GM19240 (cell line): ENCODE results near the gene KRIT1.

ENCODE experiments used
- DNase-seq: peaks from one replicate; pipeline ENCODE4 v3.0.0; 2011; ENCODE audit warnings: low spot score; ENCODE audit not compliant: insufficient read length

KRIT1 gene

DNA sequence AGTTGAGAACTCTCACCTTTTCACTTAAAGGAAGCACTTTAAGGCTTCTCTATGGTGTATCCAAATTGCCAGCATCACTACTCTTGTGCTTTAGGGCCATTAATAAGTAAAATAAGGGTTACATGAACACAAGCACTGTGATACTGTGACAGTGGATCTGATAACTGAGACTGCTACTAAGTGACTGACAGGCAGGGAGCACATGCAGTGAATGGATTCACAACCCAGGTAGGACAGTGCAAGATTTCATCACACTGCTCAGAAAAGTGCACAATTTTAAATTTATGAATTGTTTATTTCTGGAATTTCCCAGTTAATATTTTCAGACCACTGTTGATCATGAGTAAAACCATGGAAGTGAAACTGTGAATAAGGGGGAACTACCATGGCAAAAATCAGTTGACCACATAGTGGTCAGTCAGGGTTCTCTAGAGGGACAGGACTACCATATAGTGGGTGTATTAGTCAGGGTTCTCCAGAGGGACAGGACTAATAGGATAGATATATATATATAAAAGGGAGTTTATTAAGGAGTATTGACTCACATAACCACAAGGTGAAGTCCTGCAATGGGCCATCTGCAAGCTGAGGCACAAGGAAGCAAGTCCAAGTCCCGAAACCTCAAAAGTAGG, 90.5 kb downstream of the KRIT1 start:
- no peak for DNase-seq

DNA sequence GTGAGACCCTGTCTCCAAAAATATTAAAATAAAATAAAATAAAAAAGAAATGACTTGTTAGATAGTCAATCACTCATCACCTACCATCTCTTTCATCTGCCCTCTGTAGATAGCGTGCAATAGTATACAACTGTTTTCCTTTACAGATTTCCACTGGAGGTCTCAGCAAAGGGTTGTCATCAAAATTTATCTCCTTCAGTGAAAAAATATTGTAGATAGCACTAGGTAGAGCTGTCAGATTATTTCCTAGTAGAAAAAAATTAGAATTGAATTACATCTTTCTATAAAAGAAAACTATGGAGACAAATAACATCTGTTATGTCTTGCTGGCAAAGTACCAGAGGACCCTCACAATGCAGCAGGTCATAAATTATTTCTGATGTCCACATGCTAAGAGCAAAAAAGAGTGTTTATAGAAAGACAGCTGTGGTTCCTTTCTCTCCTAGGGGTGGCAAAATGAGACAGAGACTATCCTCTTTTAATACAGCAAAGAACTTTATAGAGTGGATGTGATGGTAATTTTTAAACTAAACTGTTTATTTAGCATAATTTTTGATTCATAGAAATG, 95.2 kb downstream of the KRIT1 start:
- no peak for DNase-seq

GRCh38 chr7:92149736-92150239, 95.9 kb downstream of the KRIT1 start:
- no peak for DNase-seq
